Hepatic stellate cell (primary cell): ENCODE measurements around the gene STPG1.

Experiments
- DNase-seq: peaks from one replicate; pipeline ENCODE4 v3.0.0; 2011; ENCODE audit warnings: low spot score

STPG1 gene

GRCh38 chr1:24341260-24341659 lies 72.3 kb downstream of the STPG1 start:
- no peak for DNase-seq

GRCh38 chr1:24340770-24341169 lies 72.8 kb downstream of the STPG1 start:
- no peak for DNase-seq

- no peak for DNase-seq
Measured at GRCh38 chr1:24339996-24340395, 73.6 kb downstream of the STPG1 start.

- DNase-seq: no peak
Measured at GRCh38 chr1:24338447-24338846, 75.1 kb downstream of the STPG1 start.

GRCh38 chr1:24337455-24337854 lies 76.1 kb downstream of the STPG1 start:
- DNase-seq: no peak

- DNase-seq: no peak
Measured at GRCh38 chr1:24336075-24336474, 77.5 kb downstream of the STPG1 start.

- no peak for DNase-seq
Measured at GRCh38 chr1:24331961-24332673, 81.5 kb downstream of the STPG1 start.

- no peak for DNase-seq
Measured at GRCh38 chr1:24329797-24330543, 83.6 kb downstream of the STPG1 start.

GRCh38 chr1:24329331-24329730 lies 84.3 kb downstream of the STPG1 start:
- no peak for DNase-seq

- no peak for DNase-seq
Measured at GRCh38 chr1:24327891-24328290, 85.7 kb downstream of the STPG1 start.

- DNase-seq: no peak
Measured at GRCh38 chr1:24327486-24327885, 86.1 kb downstream of the STPG1 start.

GRCh38 chr1:24325587-24326449 lies 87.8 kb downstream of the STPG1 start:
- DNase-seq: no peak

GRCh38 chr1:24324903-24325302 lies 88.7 kb downstream of the STPG1 start:
- no peak for DNase-seq

- DNase-seq: no peak
Measured at GRCh38 chr1:24323281-24323680, 90.3 kb downstream of the STPG1 start.

GRCh38 chr1:24322470-24323177 lies 91.0 kb downstream of the STPG1 start:
- DNase-seq: no peak

GRCh38 chr1:24321697-24322469 lies 91.7 kb downstream of the STPG1 start:
- peak; percentile 63 for DNase-seq

GRCh38 chr1:24321126-24321525 lies 92.5 kb downstream of the STPG1 start:
- DNase-seq: no peak

GRCh38 chr1:24319962-24320361 lies 93.6 kb downstream of the STPG1 start:
- no peak for DNase-seq

- no peak for DNase-seq
Measured at GRCh38 chr1:24319312-24319863, 94.2 kb downstream of the STPG1 start, which contains the start of gene GRHL3. Gene GRHL3, plus strand, starts transcription at chr1:24319357. Its CDS starts 195 bp downstream, at chr1:24319552.

- DNase-seq: no peak
Measured at GRCh38 chr1:24318615-24319311, 94.8 kb downstream of the STPG1 start.
